Measurements from ENCODE around the gene RSKR. TPM values are rescaled to one million over a fixed set of nuclear protein-coding genes. Genes with fewer than 3 reads are reported as not detected.
"Not testable (repeated sequence)": the region's sequence is repeated elsewhere in the genome, so short reads cannot be mapped to it uniquely, and the experiment has no call there.

Gene RSKR
- total and polyA plus RNA-seq, 4 donors = 3.9 to 14.3 (median 8.8) TPM

GRCh38 chr17:28612531-28612930 lies 1.5 kb downstream of the RSKR start:
- H3K36me3 ChIP-seq (ENCODE audit: control insufficient read depth in 4 of 4, insufficient read depth in 4 of 4, low read length in 4 of 4) = peaks cover 20 to 36% (median 26%) of the 10 kb centered on the region in 4 donors
- ATAC-seq (ENCODE audit: insufficient read depth, low FRiP score) (no peak), DNase-seq (no peak)
- TF ChIP-seq, protein P1, sequence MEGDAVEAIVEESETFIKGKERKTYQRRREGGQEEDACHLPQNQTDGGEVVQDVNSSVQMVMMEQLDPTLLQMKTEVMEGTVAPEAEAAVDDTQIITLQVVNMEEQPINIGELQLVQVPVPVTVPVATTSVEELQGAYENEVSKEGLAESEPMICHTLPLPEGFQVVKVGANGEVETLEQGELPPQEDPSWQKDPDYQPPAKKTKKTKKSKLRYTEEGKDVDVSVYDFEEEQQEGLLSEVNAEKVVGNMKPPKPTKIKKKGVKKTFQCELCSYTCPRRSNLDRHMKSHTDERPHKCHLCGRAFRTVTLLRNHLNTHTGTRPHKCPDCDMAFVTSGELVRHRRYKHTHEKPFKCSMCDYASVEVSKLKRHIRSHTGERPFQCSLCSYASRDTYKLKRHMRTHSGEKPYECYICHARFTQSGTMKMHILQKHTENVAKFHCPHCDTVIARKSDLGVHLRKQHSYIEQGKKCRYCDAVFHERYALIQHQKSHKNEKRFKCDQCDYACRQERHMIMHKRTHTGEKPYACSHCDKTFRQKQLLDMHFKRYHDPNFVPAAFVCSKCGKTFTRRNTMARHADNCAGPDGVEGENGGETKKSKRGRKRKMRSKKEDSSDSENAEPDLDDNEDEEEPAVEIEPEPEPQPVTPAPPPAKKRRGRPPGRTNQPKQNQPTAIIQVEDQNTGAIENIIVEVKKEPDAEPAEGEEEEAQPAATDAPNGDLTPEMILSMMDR (IDR thresholded peaks at IDR 0.05; ENCODE audit: control extremely low read depth, extremely low read depth) = no peak
- no peak overlapping the region for H3K27ac ChIP-seq (ENCODE audit: low read depth in 1 of 2, low read length in 1 of 2)
- no peak overlapping the region for H3K9ac ChIP-seq (ENCODE audit: insufficient read depth in 1 of 2, low read length in 2 of 2)
- no peaks in the 10 kb centered on the region for H3K27me3 ChIP-seq (ENCODE audit: control insufficient read depth in 3 of 3, insufficient read depth in 3 of 3, low read length in 2 of 3)
- H3K4me1 ChIP-seq (ENCODE audit: control insufficient read depth in 5 of 5, insufficient read depth in 5 of 5, low read length in 5 of 5) = no peaks in the 10 kb centered on the region
- no peak overlapping the region for H3K4me3 ChIP-seq
- WGBS, 2 donors = 28 to 41% methylated on average over 2 of the region's 2 CpGs
- H3K9me3 ChIP-seq (ENCODE audit: control insufficient read depth in 4 of 4, insufficient read depth in 3 of 4, low read length in 3 of 4) = no peaks in the 10 kb centered on the region

- peaks cover 6 to 17% (median 9%) of the 10 kb centered on the region in 4 donors for H3K36me3 ChIP-seq (ENCODE audit: control insufficient read depth in 4 of 4, insufficient read depth in 4 of 4, low read length in 4 of 4)
- TF ChIP-seq, protein P1 (IDR thresholded peaks at IDR 0.05; ENCODE audit: control extremely low read depth, extremely low read depth) = no peak
- no peak overlapping the region for H3K4me3 ChIP-seq
- DNase-seq = no peak
- H3K9ac ChIP-seq (ENCODE audit: insufficient read depth in 1 of 2, low read length in 2 of 2) = no peak overlapping the region
- 90 to 92% methylated on average over 8 of the region's 8 CpGs for WGBS, 2 donors
- H3K27me3 ChIP-seq (ENCODE audit: control insufficient read depth in 3 of 3, insufficient read depth in 3 of 3, low read length in 2 of 3) = no peaks in the 10 kb centered on the region
- no peak overlapping the region for H3K27ac ChIP-seq (ENCODE audit: low read depth in 1 of 2, low read length in 1 of 2)
- no peaks in the 10 kb centered on the region for H3K4me1 ChIP-seq (ENCODE audit: control insufficient read depth in 5 of 5, insufficient read depth in 5 of 5, low read length in 5 of 5)
- no peak for ATAC-seq (ENCODE audit: insufficient read depth, low FRiP score)
- H3K9me3 ChIP-seq (ENCODE audit: control insufficient read depth in 4 of 4, insufficient read depth in 3 of 4, low read length in 3 of 4) = no peaks in the 10 kb centered on the region
These were observed 3.6 kb downstream of the RSKR start for GRCh38 chr17:28610376-28610775.

GRCh38 chr17:28604031-28604430 lies 10.0 kb downstream of the RSKR start:
- not testable (repeated sequence) for H3K27ac ChIP-seq (ENCODE audit: low read depth in 1 of 2, low read length in 1 of 2); ATAC-seq (ENCODE audit: insufficient read depth, low FRiP score); H3K27me3 ChIP-seq (ENCODE audit: control insufficient read depth in 3 of 3, insufficient read depth in 3 of 3, low read length in 2 of 3); H3K4me3 ChIP-seq; H3K9ac ChIP-seq (ENCODE audit: insufficient read depth in 1 of 2, low read length in 2 of 2); DNase-seq; H3K36me3 ChIP-seq (ENCODE audit: control insufficient read depth in 4 of 4, insufficient read depth in 4 of 4, low read length in 4 of 4); H3K9me3 ChIP-seq (ENCODE audit: control insufficient read depth in 4 of 4, insufficient read depth in 3 of 4, low read length in 3 of 4)
- H3K4me1 ChIP-seq (ENCODE audit: control insufficient read depth in 5 of 5, insufficient read depth in 5 of 5, low read length in 5 of 5) = peaks cover 0 to 11% (median 0%) of the 10 kb centered on the region in 5 donors
- WGBS, 2 donors = 93 to 96% methylated on average over 9 to 31 of the region's 31 CpGs

GRCh38 chr17:28599311-28600184 lies 14.4 kb downstream of the RSKR start:
- Histone ChIP-seq H3K4me3 (peak overlapping the region; percentile 59), H3K27me3 (ENCODE audit: control insufficient read depth in 3 of 3, insufficient read depth in 3 of 3, low read length in 2 of 3) (no peaks in the 10 kb centered on the region), H3K27ac (ENCODE audit: low read depth in 1 of 2, low read length in 1 of 2) (peak overlapping the region; percentile 91 to 94), H3K4me1 (ENCODE audit: control insufficient read depth in 5 of 5, insufficient read depth in 5 of 5, low read length in 5 of 5) (peaks cover 0 to 27% (median 6%) of the 10 kb centered on the region in 5 donors), H3K36me3 (ENCODE audit: control insufficient read depth in 4 of 4, insufficient read depth in 4 of 4, low read length in 4 of 4) (peaks cover 0 to 2% (median 0%) of the 10 kb centered on the region in 4 donors), H3K9ac (ENCODE audit: insufficient read depth in 1 of 2, low read length in 2 of 2) (peak overlapping the region; percentile 47 to 81), H3K9me3 (ENCODE audit: control insufficient read depth in 4 of 4, insufficient read depth in 3 of 4, low read length in 3 of 4) (no peaks in the 10 kb centered on the region)
- WGBS, 2 donors = 7 to 9% methylated on average over 40 of the region's 40 CpGs
- peak; percentile 33 for ATAC-seq (ENCODE audit: insufficient read depth, low FRiP score)
- TF ChIP-seq, protein P1 (IDR thresholded peaks at IDR 0.05; ENCODE audit: control extremely low read depth, extremely low read depth) = no peak
- peak; percentile 74 to 84 (median 83) for DNase-seq

All from lung (tissue), 12 donors.